ENCODE results near the gene HRG.
A peak's percentile ranks its signal among the peaks of the same experiment; 100 is the strongest.

HRG gene

GRCh38 chr3:186638259-186638658, 27.6 kb upstream of the HRG start:
- no peak for DNase-seq

GRCh38 chr3:186639778-186640472, 25.9 kb upstream of the HRG start, which contains the start of gene FETUB:
TSS of gene FETUB (plus strand) at chr3:186640399. CDS start at chr3:186640461, 62 bp downstream.
- no peak for DNase-seq

- no peak for DNase-seq
These were observed 25.4 kb upstream of the HRG start for GRCh38 chr3:186640473-186640818.

- DNase-seq, result no peak
These were observed 24.9 kb upstream of the HRG start for GRCh38 chr3:186640929-186641328.

GRCh38 chr3:186642014-186642413, 23.8 kb upstream of the HRG start:
- no peak for DNase-seq

GRCh38 chr3:186643493-186643892, 22.3 kb upstream of the HRG start:
- DNase-seq, result no peak

- no peak for DNase-seq
These were observed 21.1 kb upstream of the HRG start for GRCh38 chr3:186644683-186645082.

GRCh38 chr3:186646106-186646505, 19.7 kb upstream of the HRG start:
- DNase-seq, result no peak

GRCh38 chr3:186646841-186647240, 19.0 kb upstream of the HRG start:
- no peak for DNase-seq

- DNase-seq, result no peak
These were observed 17.0 kb upstream of the HRG start for GRCh38 chr3:186648851-186649250.

GRCh38 chr3:186651678-186652215, 14.1 kb upstream of the HRG start:
- no peak for DNase-seq

- no peak for DNase-seq
These were observed 12.6 kb upstream of the HRG start for GRCh38 chr3:186653080-186653707.

- DNase-seq, result no peak
These were observed 11.8 kb upstream of the HRG start for GRCh38 chr3:186653984-186654383.

- DNase-seq, result no peak
These were observed 2.3 kb upstream of the HRG start for GRCh38 chr3:186663361-186664118.

GRCh38 chr3:186664119-186664495, 1.7 kb upstream of the HRG start:
- no peak for DNase-seq

GRCh38 chr3:186664506-186664905, 1.3 kb upstream of the HRG start:
- no peak for DNase-seq

- DNase-seq, result peak; percentile 9
These were observed 2.6 kb downstream of the HRG start for GRCh38 chr3:186668426-186668825.

GRCh38 chr3:186669378-186670084, 3.7 kb downstream of the HRG start:
- no peak for DNase-seq

- DNase-seq, result peak; percentile 35
These were observed 4.3 kb downstream of the HRG start for GRCh38 chr3:186670155-186670554.

GRCh38 chr3:186671051-186671450, 5.2 kb downstream of the HRG start:
- DNase-seq, result no peak

GRCh38 chr3:186678604-186679003, 12.8 kb downstream of the HRG start:
- no peak for DNase-seq

- no peak for DNase-seq
These were observed 13.3 kb downstream of the HRG start for GRCh38 chr3:186679151-186679550.

GRCh38 chr3:186680869-186681268, 15.1 kb downstream of the HRG start:
- DNase-seq, result no peak

Data from suppressor macrophage treated with lipopolysaccharide for 4 hours (primary cell).